DMS114 treated with DMSO at 0.1 percent for 48 hours (cell line): Measurements from ENCODE around the gene CACNA1F.
A peak's percentile ranks its signal among the peaks of the same experiment; 100 is the strongest.

Experiments used
- DNase-seq: peaks from one replicate; lab custom pipeline; 2025; ENCODE audit not compliant: unreplicated experiment; lab: John Stamatoyannopoulos, UW

The CACNA1F gene

DNA sequence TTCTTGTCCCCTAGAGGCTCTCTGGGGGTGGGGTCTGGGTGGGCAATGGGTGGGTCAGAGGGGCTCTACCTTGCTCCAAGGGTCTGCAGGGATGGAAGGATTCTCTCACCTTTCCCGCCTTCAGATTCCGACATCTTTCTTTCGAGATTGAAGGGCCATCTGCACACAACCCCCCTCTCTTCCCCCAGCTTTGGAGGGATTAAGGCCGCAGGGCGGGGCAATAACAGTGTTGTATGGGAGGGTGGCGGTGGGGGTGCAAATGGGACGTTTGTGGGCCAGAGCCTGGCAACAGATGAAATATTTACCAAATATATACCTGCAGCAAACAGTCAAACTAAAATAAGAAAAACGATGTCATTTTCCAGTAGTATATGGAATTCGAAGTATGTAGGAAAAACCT is at the start of gene CACNA1F:
CACNA1F (minus strand) TSS at position 165 of the 400 bp plus-strand sequence; CDS start at position 134, 31 bp downstream.
- DNase-seq = no peak

DNA sequence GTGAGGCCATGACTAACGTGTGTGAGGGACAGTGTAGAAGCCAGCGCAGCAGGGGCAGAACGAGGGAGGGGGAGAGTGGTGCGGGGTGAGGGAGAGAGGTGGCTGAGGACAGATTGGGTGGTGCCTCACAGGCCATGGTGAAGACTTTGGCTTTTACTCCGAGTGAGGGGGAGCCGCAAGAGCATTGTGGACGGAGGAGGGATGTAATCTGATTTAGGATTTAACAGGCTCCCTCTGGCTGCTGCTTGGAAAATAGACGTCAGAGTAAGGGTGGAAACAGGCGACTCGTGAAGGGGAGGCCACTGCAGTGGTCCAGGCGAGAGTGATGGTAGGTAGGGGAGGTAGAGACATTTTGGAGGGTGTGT is 49.5 kb upstream of the CACNA1F start:
- DNase-seq = peak; percentile 35

DNA sequence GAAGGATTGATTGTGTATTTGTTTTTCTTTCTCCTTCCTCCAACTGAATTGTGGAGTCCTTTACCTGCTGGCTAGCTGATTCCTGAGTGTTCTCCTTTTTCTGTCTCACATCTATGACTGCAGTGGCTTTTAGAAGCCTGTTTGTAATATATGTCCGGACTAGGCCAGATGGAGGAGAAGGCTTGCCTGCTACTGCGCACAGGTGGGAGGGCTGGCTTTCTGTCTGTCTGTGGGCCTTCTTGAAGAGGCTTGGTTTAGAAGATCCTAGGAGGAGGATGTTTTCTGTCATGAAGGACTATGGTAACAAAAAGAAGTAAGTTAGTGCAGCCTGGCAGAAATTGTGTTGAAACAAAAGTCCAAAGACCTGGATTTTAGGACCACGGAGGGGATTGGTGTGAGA is 44.9 kb upstream of the CACNA1F start:
- no peak for DNase-seq

DNA sequence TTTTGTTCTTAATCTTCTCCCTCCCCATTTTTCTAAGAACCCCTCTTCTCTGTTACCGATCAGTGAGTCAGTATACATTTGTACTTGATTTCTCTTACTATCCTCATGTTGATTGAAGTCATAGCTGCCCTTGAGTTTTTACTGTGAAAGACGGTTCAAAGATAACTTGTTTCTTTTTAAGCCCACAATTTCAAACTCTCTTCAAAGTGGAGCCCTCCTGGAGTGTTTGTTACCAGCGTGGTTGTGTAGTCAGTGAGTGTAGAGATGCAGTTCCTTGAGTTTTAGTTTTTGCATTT is 44.3 kb upstream of the CACNA1F start:
- DNase-seq = no peak

DNA sequence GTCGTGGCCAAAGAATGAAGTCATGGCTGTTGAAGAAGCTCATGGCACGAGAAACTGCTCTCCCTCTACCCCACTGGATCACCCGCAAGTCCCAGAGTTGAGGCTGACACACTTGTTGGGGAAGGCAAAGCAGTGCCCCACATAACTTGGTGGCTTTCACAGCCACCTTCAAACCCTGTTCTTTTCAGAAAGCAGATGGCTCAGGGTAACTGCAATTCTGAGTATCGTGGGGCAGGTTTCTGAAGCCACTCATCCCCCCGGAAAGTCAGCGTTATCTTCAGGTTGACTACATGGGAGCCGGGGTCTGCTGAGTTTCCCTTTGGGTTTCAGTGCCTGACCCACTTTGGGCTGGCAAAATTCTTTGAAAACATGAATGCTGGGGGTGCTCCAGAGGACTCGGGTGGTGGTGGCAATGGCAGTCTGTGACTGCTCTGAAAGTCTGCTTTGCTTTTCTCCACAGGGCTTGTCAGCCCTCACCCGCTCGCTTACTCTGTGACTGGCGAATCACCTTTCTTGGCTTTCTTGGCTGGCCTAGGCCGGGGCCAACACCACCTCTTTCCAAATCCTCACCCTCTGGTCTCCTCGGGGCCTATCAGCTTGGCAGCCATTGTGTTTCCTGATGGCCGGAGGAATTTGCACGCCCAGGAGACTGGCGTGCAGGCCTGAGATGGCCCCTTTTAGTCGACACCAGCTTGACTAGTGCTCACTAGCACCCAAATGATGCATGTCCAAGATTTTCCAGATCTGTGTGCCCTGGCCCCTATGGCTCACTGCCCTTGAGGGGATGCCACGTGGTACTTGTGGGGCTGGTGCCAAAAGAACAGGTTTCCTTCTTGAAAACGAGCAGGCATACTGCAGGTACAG is 43.8 kb upstream of the CACNA1F start:
- no peak for DNase-seq

DNA sequence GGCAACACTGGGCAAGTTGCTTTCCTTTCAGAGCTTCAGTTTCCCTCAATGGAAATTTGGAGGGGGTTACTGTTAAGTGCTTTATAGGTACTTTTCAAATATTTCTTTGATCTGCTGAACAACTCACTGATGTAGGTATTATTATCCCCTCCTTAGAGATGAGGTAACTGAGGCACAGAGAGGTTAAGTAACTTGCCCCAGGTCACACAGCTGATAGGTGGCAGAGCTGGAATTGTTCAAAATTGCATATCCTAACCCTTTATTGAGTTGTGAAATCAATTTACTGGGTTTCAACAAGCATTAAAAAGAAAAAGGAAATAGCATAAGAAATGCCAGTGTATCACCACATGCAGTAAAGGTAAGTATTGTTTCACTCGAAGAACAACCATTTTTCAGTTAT is 43.1 kb upstream of the CACNA1F start:
- no peak for DNase-seq

DNA sequence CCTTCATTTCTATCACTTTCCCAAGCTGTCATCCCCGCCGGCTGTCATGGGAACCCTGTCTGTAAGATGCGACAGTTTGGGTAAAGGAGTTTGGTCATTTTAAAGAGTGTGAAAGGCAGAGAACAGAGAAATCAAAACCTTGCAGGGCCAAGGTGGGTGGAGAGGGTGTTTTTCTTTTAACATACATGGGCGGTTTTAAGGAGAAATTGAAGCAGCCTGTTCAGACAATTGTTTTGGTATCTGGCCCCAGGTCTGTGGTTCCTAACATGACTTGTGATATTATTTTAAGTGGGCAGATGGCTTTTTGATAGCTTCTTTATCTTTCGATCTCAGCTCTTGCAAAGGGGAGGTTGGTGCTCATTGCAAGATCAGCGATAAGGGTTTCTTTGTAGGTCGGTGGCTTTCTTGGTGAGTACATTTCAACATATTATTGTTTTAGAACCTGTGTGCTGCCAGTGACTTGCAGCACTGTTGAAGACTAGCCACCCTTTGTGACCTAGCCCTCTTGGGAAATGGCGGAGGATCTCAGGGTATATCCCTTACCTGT is 40.1 kb upstream of the CACNA1F start:
- DNase-seq = no peak

DNA sequence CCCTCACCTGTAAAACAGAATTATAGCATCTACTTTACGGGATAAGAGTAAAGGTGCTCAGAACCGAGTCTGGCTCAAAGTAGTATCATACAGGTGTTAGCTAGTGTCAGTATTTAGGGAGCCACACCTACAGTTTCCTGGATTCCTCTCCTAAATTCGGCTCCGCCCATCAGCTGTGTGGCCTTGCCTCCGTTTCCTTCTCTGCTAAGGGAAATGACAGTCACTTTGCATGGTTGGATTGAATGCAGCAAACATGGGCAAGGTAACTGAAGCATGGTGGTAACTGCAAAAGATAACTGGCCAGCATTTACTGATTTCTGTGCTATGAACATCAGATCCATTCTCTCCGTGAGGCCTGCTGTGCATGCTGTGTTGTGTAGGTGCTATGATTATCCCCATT is 39.3 kb upstream of the CACNA1F start:
- no peak for DNase-seq

DNA sequence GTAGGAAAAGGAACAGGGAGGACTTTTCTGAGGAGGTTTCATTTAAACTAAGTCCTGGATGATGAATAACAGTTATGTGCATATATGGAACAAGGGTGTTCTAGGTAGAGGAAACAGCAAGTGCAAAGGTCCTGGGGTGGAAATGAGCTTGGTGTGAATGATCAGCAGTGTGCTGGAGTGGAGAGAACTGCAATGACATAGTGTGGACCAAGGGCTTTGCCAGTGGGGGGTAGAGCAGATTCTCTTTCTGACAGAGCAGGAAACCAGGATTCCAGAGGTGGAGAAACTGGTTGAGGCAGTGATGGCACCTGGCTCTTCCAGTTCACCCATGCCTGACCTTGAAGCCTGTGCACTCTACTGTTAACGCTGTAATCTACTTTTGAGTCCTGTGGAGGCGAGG is 38.2 kb upstream of the CACNA1F start:
- DNase-seq = no peak

DNA sequence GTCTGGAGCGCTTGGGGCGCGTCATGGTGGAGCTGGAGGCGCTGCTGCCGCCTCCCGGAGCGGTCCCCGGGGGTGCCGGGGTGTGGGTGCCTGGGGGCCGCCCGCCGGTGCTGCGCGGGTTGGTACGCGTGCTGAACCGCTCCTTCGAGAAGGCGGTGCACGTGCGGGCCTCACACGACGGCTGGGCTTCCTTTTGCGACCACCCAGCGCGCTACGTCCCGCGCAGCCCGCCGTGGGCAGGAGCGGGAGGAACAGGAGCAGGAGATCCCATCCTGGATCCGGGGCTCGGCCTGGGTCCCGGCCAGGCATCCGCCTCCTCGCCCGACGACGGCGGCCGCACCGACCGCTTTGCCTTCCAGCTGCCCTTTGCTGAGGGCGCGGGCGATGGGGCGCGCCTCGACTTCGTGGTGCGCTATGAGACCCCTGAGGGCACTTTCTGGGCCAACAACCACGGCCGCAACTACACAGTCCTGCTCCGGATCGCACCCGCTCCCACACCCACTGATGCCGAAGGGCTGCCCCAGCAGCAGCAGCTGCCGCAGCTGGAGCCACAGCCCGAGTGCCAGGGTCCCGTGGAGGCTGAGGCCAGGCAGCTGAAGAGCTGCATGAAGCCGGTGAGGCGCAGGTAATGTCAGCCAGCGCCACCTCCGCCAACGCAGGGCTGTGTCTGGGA is 37.2 kb upstream of the CACNA1F start:
- no peak for DNase-seq

DNA sequence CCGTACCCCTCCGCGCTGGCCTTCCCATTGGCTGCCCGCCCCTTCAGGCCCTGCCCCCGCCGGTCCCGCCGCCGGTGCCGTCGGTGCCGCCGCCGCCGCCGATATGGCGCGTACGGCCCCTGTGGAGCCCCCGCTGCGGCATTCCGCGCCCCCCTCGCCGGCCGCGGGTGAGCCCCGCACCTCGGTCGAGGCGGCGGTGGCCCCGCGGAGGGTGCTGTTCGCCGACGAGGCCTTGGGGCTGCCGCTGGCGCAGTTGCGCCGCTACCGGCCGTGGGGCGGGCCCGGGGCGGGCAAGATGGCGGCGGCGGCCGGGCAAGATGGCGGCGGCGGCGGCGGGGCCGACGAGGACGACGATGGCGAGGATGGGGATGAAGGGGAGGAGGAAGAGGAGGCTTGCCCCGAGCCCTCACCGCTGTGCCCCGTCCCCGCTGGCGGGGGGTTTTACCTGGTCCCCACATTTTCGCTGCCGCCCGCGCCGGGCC is 36.7 kb upstream of the CACNA1F start, which contains the start of gene PPP1R3F:
PPP1R3F (plus strand) TSS at position 27 of the 482 bp plus-strand sequence; CDS start at position 104, 77 bp downstream.
- DNase-seq = no peak

DNA sequence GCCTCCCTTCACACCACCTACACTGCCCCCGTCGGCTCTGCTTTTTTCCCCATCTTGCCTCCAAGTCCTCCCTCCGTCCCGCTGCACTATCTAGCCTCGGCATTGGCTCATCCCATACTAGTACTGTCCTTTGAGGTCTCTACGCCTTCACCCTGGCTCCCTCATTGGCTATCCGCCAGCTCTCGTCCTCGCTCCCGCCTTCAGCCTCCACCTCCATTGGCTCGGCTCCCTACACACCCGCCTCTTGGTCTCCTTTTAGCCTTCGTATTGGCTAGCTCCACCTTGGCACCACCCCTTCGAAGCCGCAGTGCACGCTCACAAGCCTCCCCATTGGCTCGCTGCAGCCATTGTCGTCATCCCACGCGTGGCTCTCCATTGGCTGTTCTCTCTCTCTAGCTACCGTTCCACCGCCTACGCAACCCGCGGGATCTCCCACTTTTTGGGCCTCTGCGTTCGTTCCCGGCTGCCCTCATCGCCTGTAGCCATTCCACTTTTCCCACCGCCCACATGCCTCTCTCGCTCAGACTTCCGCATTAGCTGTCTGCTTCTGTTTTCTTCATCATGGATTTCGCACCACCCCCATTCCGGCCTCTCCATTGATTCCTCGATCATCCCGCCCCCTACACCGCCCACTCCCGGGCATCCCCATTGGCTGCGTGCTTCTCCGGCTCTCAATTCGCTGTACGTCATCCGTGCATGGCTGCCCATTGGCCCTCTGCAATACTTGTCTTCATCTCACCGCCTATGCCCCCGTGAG is 36.0 kb upstream of the CACNA1F start:
- peak; percentile 96 for DNase-seq

DNA sequence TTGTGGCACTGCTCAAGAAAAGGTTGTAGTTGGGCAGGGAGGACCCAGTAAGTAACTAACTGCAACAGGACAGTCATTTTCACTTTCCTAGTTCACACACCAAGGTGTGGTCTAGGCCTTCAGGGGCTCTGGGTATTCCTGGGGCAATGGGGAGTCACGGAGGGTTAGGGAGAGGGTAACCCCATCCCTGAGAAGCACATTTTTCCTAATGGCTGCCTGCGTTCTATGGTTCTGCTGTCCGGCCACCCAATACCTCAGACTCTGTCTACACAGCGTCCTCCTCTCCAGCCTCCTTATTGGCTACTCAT is 35.5 kb upstream of the CACNA1F start:
- DNase-seq = no peak

DNA sequence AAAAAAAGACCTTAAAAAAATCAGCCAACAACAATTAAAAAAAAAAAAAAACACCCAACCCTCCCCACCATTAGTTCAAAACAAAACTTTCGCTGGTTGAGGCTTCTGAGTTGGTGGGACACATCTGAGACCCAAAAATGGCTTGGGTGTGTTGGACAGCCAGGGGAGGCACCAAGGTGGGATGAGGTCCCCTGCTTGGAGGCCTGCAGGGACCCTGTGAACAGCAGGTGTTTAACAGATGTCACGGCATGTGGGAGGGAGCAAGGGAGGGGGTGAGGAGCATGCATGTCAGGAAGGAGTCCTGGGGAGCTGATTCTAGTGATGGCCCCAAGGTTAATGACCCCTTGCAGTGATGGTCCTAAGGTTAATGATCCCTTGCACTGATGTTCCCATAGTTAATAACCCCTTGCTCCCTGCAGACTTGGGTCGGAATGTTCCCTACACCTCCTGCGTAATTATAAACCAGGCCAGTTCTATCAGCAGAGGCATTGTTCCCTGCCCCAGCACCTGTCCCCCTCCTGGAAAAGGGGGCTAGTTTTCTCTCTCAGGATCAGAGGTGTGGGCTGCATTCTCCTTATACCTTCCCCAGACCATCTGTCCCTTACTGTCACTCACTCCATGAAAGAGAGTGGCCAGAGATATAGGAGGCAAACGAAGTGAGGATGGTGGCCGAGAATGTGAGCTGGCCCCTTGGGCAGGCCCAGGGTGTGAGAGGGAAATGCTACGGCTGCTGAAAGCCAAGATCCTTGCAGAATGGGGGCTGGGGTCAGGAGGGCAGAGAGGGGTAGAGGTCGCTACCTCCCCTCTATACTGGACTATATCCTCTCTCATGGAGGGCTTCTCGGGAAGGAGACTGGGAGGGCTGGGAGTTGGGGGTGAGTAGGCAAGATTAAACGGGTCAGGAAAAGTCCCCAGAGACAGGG is 33.6 kb upstream of the CACNA1F start:
- no peak for DNase-seq

DNA sequence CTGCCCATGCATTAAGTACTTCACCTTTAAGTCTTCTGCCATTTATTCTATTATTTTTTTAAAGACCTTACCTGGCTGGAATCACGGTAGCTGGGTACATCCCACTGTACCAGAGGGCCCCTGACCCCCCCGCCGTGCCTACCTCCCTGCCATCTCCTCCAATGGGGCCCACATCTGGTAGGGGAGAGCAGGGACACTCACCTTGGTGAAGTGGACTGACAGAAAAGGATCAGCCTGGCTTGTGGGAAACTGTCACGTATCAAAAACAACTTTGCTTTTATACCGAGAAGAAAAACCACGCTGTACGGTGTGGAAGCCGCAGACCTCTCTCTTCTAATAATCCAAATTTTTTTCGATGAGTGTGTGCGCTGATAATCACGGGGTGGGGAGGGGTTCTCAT is 31.3 kb upstream of the CACNA1F start, which contains the start of gene FOXP3:
FOXP3 (minus strand) TSS at position 251 of the 400 bp plus-strand sequence. CDS start 6,205 bp downstream, outside the sequence.
- no peak for DNase-seq

DNA sequence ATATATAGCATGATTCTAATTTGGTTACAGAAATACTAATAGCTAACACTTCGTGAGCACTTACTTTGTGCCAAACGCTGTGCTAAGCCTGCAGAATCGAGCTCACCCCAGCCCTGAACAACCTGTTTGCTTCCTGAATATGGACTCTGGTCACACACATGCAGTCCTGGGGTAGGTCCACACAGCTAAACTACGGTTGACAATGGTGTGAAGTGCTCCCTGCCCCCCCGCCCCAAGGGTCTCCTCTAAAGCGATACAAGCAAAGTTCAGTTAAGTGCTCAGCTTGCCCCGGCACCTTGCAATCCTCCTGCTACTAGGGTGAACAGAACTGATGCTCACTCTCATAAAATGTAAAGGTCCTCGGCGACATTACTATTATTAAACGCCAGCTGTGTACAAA is 30.5 kb upstream of the CACNA1F start:
- no peak for DNase-seq

DNA sequence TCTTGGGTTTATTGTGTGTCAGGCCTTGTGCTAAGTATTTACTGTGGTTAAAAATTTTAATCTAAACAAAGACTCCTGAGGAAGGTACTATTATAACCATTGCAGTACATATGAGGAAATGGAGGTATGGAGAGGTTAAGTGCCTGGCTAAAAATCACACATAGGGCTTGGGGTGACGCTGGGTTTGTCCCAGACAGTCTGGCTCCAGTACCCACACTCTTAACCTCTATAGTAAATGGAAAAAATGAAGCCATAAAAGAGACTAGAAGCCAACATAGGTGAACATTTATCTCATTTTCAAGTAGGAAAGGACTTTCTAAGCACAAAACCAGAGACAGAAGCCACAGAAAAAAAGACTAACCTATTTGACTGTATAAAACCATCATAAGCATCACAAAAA is 29.5 kb upstream of the CACNA1F start:
- no peak for DNase-seq

DNA sequence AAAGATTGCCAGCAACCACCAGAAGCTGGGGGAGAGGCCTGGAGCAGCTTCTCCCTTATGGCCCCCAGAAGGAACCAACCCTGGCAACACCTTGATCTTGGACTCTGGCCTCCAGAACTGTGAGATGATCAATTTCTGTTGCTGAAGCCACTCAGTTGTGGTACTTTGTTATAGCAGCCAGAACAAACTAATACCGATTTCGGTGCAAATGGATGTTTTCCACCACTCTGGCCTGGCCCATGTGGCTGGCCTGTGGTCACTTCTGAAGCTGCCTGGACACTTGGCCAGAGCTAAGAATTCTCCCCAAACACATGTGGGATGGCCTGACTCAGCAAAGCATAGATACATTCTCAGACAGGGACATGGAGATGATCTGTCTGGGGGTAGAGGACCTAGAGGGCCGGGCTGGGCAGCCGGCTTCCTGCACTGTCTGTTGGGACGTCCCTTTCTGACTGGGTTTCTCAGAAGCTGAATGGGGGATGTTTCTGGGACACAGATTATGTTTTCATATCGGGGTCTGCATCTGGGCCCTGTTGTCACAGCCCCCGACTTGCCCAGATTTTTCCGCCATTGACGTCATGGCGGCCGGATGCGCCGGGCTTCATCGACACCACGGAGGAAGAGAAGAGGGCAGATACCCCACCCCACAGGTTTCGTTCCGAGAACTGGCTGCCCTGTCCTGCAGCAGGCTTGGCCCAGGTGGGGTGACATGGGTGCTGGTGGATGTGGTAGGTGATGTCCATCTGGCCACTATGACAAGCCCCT is 27.3 kb upstream of the CACNA1F start:
- no peak for DNase-seq

DNA sequence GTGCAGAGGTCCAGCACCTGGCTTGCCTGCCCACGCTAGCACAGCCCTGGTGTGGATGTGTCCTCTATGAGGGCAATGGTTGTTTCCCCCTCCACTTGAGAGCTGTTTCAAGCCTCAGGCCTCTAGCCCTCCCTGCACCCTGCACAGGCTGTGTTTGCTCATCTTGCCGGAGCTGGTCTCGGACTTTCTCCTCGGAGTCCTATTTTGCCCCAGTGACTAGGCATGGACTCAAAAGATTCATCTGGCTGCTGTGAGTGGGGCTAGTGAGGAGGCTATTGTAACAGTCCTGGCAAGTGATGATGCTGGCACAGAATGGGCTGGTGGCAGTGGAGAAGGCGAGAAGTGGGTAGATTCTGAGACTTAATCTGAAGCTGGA is 25.6 kb upstream of the CACNA1F start:
- no peak for DNase-seq
